AG10803 (cell line): ENCODE data around the gene DOCK1.
A peak's percentile ranks its signal among the peaks of the same experiment; 100 is the strongest.

ENCODE experiments used
- DNase-seq: peaks from one replicate; pipeline ENCODE4 v3.0.0; 2010; ENCODE audit warnings: low read depth
- H3K4me3 ChIP-seq: 2 replicates; pipeline ENCODE4 v1.5.1; 2011; ENCODE audit warnings: mild to moderate bottlenecking, low read length, control low read depth
- CTCF ChIP-seq: conservative IDR thresholded peaks from 2 replicates; pipeline ENCODE4 v1.5.1; 2011; ENCODE audit warnings: mild to moderate bottlenecking, low read length, control low read depth, inconsistent platforms

The DOCK1 gene

GRCh38 chr10:127405221-127405620 lies 500.0 kb downstream of the DOCK1 start:
- peak; percentile 81 for DNase-seq
- no peak overlapping the region for H3K4me3 ChIP-seq
- TF ChIP-seq CTCF, result no peak

DNA sequence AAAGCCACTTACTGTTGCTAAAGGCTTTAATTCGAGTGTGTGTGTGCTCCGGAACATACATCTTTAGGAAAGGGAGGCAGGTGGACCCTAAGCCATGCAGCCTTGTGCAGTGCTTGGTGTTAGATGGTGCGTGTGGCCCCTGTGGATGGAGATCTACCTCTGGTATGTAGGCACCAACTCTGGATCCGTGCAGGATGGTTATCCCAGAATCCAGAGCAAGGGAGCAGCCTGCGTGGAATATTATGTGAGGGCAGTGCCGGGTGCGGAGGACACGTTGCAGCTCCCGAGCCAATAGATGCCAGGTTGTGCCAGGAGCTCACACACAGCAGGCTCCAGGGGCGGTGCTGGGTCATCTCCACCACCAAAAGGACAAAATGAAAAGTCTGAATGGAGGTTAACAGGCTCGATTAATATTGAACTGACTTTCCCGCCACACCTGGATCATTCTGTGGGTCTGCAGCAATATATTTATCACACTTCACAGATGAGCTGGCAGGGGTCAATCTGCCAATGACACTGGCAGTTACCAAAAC lies 500.9 kb downstream of the DOCK1 start:
- DNase-seq, result no peak
- no peak overlapping the region for H3K4me3 ChIP-seq
- no peak for TF ChIP-seq CTCF

- H3K4me3 ChIP-seq, result no peak overlapping the region
- no peak for DNase-seq
- TF ChIP-seq CTCF, result no peak
These were observed 502.3 kb downstream of the DOCK1 start for GRCh38 chr10:127407551-127407950.

DNA sequence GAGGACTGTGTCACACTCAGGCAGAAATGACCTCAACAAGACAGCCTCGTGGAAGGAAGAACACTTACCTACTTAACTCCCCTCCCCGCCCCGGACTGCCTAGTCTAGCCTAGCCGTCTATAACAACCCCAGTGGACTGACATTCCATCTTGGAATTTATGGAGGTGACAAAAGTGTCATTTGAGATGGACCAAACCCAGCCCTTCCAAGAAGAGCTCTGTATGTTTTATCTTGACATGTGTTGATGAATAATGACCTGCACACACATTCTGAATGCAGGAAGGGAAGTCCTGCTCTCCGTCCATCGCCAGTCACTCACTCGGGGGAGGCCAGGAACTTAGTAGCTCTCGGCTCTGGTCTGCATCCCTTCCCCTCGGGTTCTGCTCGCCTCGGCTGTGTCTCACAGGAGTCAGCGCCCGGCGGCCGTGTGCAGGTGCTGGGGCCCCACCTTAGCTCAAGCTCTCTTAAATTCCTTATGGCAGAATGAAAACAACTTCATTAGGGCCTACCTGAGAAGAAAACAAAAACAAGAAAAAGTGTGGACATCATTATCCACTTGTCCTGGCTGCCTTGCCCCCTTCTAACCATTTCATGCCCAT lies 503.0 kb downstream of the DOCK1 start:
- DNase-seq, result no peak
- TF ChIP-seq CTCF, result no peak
- no peak overlapping the region for H3K4me3 ChIP-seq

- DNase-seq, result peak; percentile 74
- TF ChIP-seq CTCF, result no peak
- H3K4me3 ChIP-seq, result no peak overlapping the region
These were observed 503.5 kb downstream of the DOCK1 start for GRCh38 chr10:127408733-127409132.

DNA sequence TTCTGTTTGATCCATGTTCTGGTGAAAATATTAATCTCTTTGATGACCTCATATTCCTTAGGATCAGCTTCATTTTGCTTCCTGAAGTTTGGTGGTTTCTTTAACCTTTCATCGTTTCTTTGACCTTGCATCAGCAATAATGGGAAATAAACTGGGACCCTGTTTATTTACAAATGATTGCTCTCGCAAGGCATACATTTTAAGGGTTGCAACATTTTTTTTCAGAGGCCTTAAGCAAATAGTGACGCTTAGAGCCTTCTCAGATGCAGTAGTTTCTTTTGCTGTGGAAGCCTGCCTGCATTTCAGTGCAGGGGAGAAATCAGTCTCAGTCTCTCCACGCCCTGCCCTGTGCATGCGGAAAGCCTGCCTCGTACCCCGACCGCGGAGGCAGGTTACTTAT lies 504.8 kb downstream of the DOCK1 start:
- TF ChIP-seq CTCF, result no peak
- DNase-seq, result no peak
- H3K4me3 ChIP-seq, result no peak overlapping the region

DNA sequence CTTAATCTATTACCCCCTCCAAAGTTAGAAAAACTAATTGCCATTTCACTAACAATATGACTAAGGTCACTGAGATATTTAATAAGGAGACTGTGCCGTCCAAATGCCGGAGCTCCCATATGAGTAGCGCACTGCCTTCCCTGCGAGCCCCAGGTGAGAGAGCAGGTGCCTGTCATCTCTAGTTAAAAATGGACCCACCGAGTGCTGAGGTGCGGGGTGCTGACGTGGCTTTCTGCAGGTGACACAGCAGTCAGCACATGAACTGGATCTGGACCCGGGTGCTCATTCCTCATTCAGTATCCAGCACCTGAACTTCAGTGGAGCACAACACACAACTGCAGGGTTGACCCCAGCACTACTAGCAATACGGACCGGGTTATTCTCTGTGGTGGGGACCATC lies 505.8 kb downstream of the DOCK1 start:
- no peak for TF ChIP-seq CTCF
- DNase-seq, result no peak
- H3K4me3 ChIP-seq, result no peak overlapping the region
